ENCODE measurements around the gene CD96. TPM values are rescaled to one million over a fixed set of nuclear protein-coding genes. Genes with fewer than 3 reads are reported as not detected.

Gene CD96
- polyA plus RNA-seq, 4 donors: 1.3 to 3.8 (median 1.7) TPM

- FAIRE-seq: no peak
- WGBS, 3 donors: 90 to 98% (median 91%) methylated on average over 5 of the region's 5 CpGs
- Histone ChIP-seq H3K27me3 (ENCODE audit: control insufficient read depth in 3 of 3, insufficient read depth in 3 of 3, low read length in 3 of 3) (no peaks in the 10 kb centered on the region), H3K9me3 (ENCODE audit: control insufficient read depth in 2 of 2, insufficient read depth in 1 of 2, low read depth in 1 of 2, low read length in 1 of 2) (no peaks in the 10 kb centered on the region), H3K4me1 (ENCODE audit: control insufficient read depth in 3 of 3, insufficient read depth in 2 of 3, low read depth in 1 of 3, low read length in 2 of 3) (peaks cover 0 to 6% (median 3%) of the 10 kb centered on the region in 3 donors), H3K36me3 (ENCODE audit: control insufficient read depth in 3 of 3, insufficient read depth in 2 of 3, low read depth in 1 of 3, low read length in 3 of 3) (peaks cover 0 to 3% (median 0%) of the 10 kb centered on the region in 3 donors), H3K27ac (ENCODE audit: low read depth in 1 of 3, low read length in 2 of 3) (no peak overlapping the region), H3K4me3 (ENCODE audit: low read depth in 1 of 3, low read length in 3 of 3) (no peak overlapping the region)
- DNase-seq: no peak
Measured at GRCh38 chr3:111579495-111579894, 37.5 kb downstream of the CD96 start.

- WGBS, 3 donors: 92 to 93% (median 93%) methylated on average over 2 of the region's 2 CpGs
- H3K27ac ChIP-seq (ENCODE audit: low read depth in 1 of 3, low read length in 2 of 3): no peak overlapping the region
- no peak for FAIRE-seq
- peaks cover 0 to 11% (median 7%) of the 10 kb centered on the region in 3 donors for H3K4me1 ChIP-seq (ENCODE audit: control insufficient read depth in 3 of 3, insufficient read depth in 2 of 3, low read depth in 1 of 3, low read length in 2 of 3)
- DNase-seq: no peak
- H3K27me3 ChIP-seq (ENCODE audit: control insufficient read depth in 3 of 3, insufficient read depth in 3 of 3, low read length in 3 of 3): no peaks in the 10 kb centered on the region
- no peaks in the 10 kb centered on the region for H3K36me3 ChIP-seq (ENCODE audit: control insufficient read depth in 3 of 3, insufficient read depth in 2 of 3, low read depth in 1 of 3, low read length in 3 of 3)
- peaks cover 0 to 2% of the 10 kb centered on the region in 2 donors for H3K9me3 ChIP-seq (ENCODE audit: control insufficient read depth in 2 of 2, insufficient read depth in 1 of 2, low read depth in 1 of 2, low read length in 1 of 2)
- H3K4me3 ChIP-seq (ENCODE audit: low read depth in 1 of 3, low read length in 3 of 3): no peak overlapping the region
Measured at GRCh38 chr3:111581403-111582119, 39.6 kb downstream of the CD96 start.

GRCh38 chr3:111582120-111582474 lies 40.1 kb downstream of the CD96 start:
- no peak for DNase-seq
- peaks cover 0 to 8% of the 10 kb centered on the region in 2 donors for H3K9me3 ChIP-seq (ENCODE audit: control insufficient read depth in 2 of 2, insufficient read depth in 1 of 2, low read depth in 1 of 2, low read length in 1 of 2)
- no peak overlapping the region for H3K27ac ChIP-seq (ENCODE audit: low read depth in 1 of 3, low read length in 2 of 3)
- H3K4me3 ChIP-seq (ENCODE audit: low read depth in 1 of 3, low read length in 3 of 3): no peak overlapping the region
- WGBS, 3 donors: 63 to 84% (median 74%) methylated on average over 1 of the region's 1 CpG
- H3K27me3 ChIP-seq (ENCODE audit: control insufficient read depth in 3 of 3, insufficient read depth in 3 of 3, low read length in 3 of 3): no peaks in the 10 kb centered on the region
- no peak for FAIRE-seq
- peaks cover 0 to 12% (median 7%) of the 10 kb centered on the region in 3 donors for H3K4me1 ChIP-seq (ENCODE audit: control insufficient read depth in 3 of 3, insufficient read depth in 2 of 3, low read depth in 1 of 3, low read length in 2 of 3)
- no peaks in the 10 kb centered on the region for H3K36me3 ChIP-seq (ENCODE audit: control insufficient read depth in 3 of 3, insufficient read depth in 2 of 3, low read depth in 1 of 3, low read length in 3 of 3)

GRCh38 chr3:111584744-111585143 lies 42.7 kb downstream of the CD96 start:
- peak overlapping the region; percentile 71 to 75 (median 74) for H3K27ac ChIP-seq (ENCODE audit: low read depth in 1 of 3, low read length in 2 of 3)

GRCh38 chr3:111585217-111585616 lies 43.2 kb downstream of the CD96 start:
- 11 to 74% (median 39%) methylated on average over 1 of the region's 1 CpG for WGBS, 3 donors
- peak overlapping the region in 2 of 3 donors; percentile 70 to 71 for H3K27ac ChIP-seq (ENCODE audit: low read depth in 1 of 3, low read length in 2 of 3)

More at GRCh38 chr3:111584744-111585143, 42.7 kb downstream of the CD96 start:
- Histone ChIP-seq H3K27me3 (ENCODE audit: control insufficient read depth in 3 of 3, insufficient read depth in 3 of 3, low read length in 3 of 3) (no peaks in the 10 kb centered on the region), H3K36me3 (ENCODE audit: control insufficient read depth in 3 of 3, insufficient read depth in 2 of 3, low read depth in 1 of 3, low read length in 3 of 3) (no peaks in the 10 kb centered on the region), H3K4me3 (ENCODE audit: low read depth in 1 of 3, low read length in 3 of 3) (no peak overlapping the region), H3K9me3 (ENCODE audit: control insufficient read depth in 2 of 2, insufficient read depth in 1 of 2, low read depth in 1 of 2, low read length in 1 of 2) (peaks cover 0 to 15% of the 10 kb centered on the region in 2 donors), H3K4me1 (ENCODE audit: control insufficient read depth in 3 of 3, insufficient read depth in 2 of 3, low read depth in 1 of 3, low read length in 2 of 3) (peaks cover 0 to 13% (median 7%) of the 10 kb centered on the region in 3 donors)
- WGBS, 3 donors: 89 to 100% (median 94%) methylated on average over 1 of the region's 1 CpG
- DNase-seq (no peak), FAIRE-seq (no peak)

GRCh38 chr3:111588527-111588926 lies 46.5 kb downstream of the CD96 start:
- FAIRE-seq: no peak
- no peak overlapping the region for H3K27ac ChIP-seq (ENCODE audit: low read depth in 1 of 3, low read length in 2 of 3)

More at GRCh38 chr3:111585217-111585616, 43.2 kb downstream of the CD96 start:
- peak; percentile 80 to 95 for DNase-seq
- Histone ChIP-seq H3K4me3 (ENCODE audit: low read depth in 1 of 3, low read length in 3 of 3) (no peak overlapping the region), H3K4me1 (ENCODE audit: control insufficient read depth in 3 of 3, insufficient read depth in 2 of 3, low read depth in 1 of 3, low read length in 2 of 3) (peaks cover 0 to 12% (median 7%) of the 10 kb centered on the region in 3 donors), H3K9me3 (ENCODE audit: control insufficient read depth in 2 of 2, insufficient read depth in 1 of 2, low read depth in 1 of 2, low read length in 1 of 2) (peaks cover 0 to 15% of the 10 kb centered on the region in 2 donors), H3K27me3 (ENCODE audit: control insufficient read depth in 3 of 3, insufficient read depth in 3 of 3, low read length in 3 of 3) (no peaks in the 10 kb centered on the region), H3K36me3 (ENCODE audit: control insufficient read depth in 3 of 3, insufficient read depth in 2 of 3, low read depth in 1 of 3, low read length in 3 of 3) (no peaks in the 10 kb centered on the region)
- peak; percentile 26 for FAIRE-seq

GRCh38 chr3:111589303-111590142 lies 47.5 kb downstream of the CD96 start:
- Histone ChIP-seq H3K9me3 (ENCODE audit: control insufficient read depth in 2 of 2, insufficient read depth in 1 of 2, low read depth in 1 of 2, low read length in 1 of 2) (peaks cover 0 to 15% of the 10 kb centered on the region in 2 donors), H3K4me3 (ENCODE audit: low read depth in 1 of 3, low read length in 3 of 3) (no peak overlapping the region), H3K27me3 (ENCODE audit: control insufficient read depth in 3 of 3, insufficient read depth in 3 of 3, low read length in 3 of 3) (no peaks in the 10 kb centered on the region), H3K36me3 (ENCODE audit: control insufficient read depth in 3 of 3, insufficient read depth in 2 of 3, low read depth in 1 of 3, low read length in 3 of 3) (no peaks in the 10 kb centered on the region), H3K4me1 (ENCODE audit: control insufficient read depth in 3 of 3, insufficient read depth in 2 of 3, low read depth in 1 of 3, low read length in 2 of 3) (peaks cover 0 to 7% (median 4%) of the 10 kb centered on the region in 3 donors), H3K27ac (ENCODE audit: low read depth in 1 of 3, low read length in 2 of 3) (no peak overlapping the region)
- no peak for FAIRE-seq
- no peak for DNase-seq
- 76 to 84% (median 77%) methylated on average over 2 of the region's 2 CpGs for WGBS, 3 donors

More at GRCh38 chr3:111588527-111588926, 46.5 kb downstream of the CD96 start:
- no peaks in the 10 kb centered on the region for H3K36me3 ChIP-seq (ENCODE audit: control insufficient read depth in 3 of 3, insufficient read depth in 2 of 3, low read depth in 1 of 3, low read length in 3 of 3)
- H3K27me3 ChIP-seq (ENCODE audit: control insufficient read depth in 3 of 3, insufficient read depth in 3 of 3, low read length in 3 of 3): no peaks in the 10 kb centered on the region
- H3K9me3 ChIP-seq (ENCODE audit: control insufficient read depth in 2 of 2, insufficient read depth in 1 of 2, low read depth in 1 of 2, low read length in 1 of 2): peaks cover 0 to 15% of the 10 kb centered on the region in 2 donors
- DNase-seq: no peak
- H3K4me3 ChIP-seq (ENCODE audit: low read depth in 1 of 3, low read length in 3 of 3): no peak overlapping the region
- peaks cover 0 to 10% (median 7%) of the 10 kb centered on the region in 3 donors for H3K4me1 ChIP-seq (ENCODE audit: control insufficient read depth in 3 of 3, insufficient read depth in 2 of 3, low read depth in 1 of 3, low read length in 2 of 3)

- WGBS, 3 donors: 92 to 100% (median 94%) methylated on average over 1 of the region's 1 CpG
- Histone ChIP-seq H3K4me1 (ENCODE audit: control insufficient read depth in 3 of 3, insufficient read depth in 2 of 3, low read depth in 1 of 3, low read length in 2 of 3) (peaks cover 0 to 5% (median 0%) of the 10 kb centered on the region in 3 donors), H3K27me3 (ENCODE audit: control insufficient read depth in 3 of 3, insufficient read depth in 3 of 3, low read length in 3 of 3) (no peaks in the 10 kb centered on the region), H3K9me3 (ENCODE audit: control insufficient read depth in 2 of 2, insufficient read depth in 1 of 2, low read depth in 1 of 2, low read length in 1 of 2) (peaks cover 0 to 15% of the 10 kb centered on the region in 2 donors), H3K4me3 (ENCODE audit: low read depth in 1 of 3, low read length in 3 of 3) (no peak overlapping the region), H3K36me3 (ENCODE audit: control insufficient read depth in 3 of 3, insufficient read depth in 2 of 3, low read depth in 1 of 3, low read length in 3 of 3) (no peaks in the 10 kb centered on the region), H3K27ac (ENCODE audit: low read depth in 1 of 3, low read length in 2 of 3) (no peak overlapping the region)
- DNase-seq (no peak), FAIRE-seq (no peak)
Measured at GRCh38 chr3:111590143-111590491, 48.1 kb downstream of the CD96 start.
